GM20000 (cell line): ENCODE data around the gene SPX.

Source experiments
- DNase-seq: peaks from one replicate; pipeline ENCODE4 v3.0.0; 2012; ENCODE audit warnings: low spot score
- CTCF ChIP-seq: IDR thresholded peaks from 2 replicates; pipeline ENCODE4 v1.5.1; 2012; ENCODE audit warnings: mild to moderate bottlenecking, control low read depth; ENCODE audit errors: extremely low read depth, missing control alignments

SPX gene

GRCh38 chr12:21518451-21518850, 7.6 kb upstream of the SPX start:
- no peak for DNase-seq

GRCh38 chr12:21521541-21521940, 4.6 kb upstream of the SPX start:
- no peak for TF ChIP-seq CTCF
- DNase-seq = no peak

More at GRCh38 chr12:21518451-21518850, 7.6 kb upstream of the SPX start:
- no peak for TF ChIP-seq CTCF

GRCh38 chr12:21523148-21523547, 2.9 kb upstream of the SPX start:
- DNase-seq = no peak
- no peak for TF ChIP-seq CTCF

- TF ChIP-seq CTCF = no peak
These were observed 737 bp downstream of the SPX start for GRCh38 chr12:21526721-21527345.

GRCh38 chr12:21527451-21528180, 1.5 kb downstream of the SPX start:
- peak; percentile 55 for DNase-seq
- no peak for TF ChIP-seq CTCF

More at GRCh38 chr12:21526721-21527345, 737 bp downstream of the SPX start:
- no peak for DNase-seq

GRCh38 chr12:21528953-21529352, 2.9 kb downstream of the SPX start:
- DNase-seq = no peak
- no peak for TF ChIP-seq CTCF

- no peak for DNase-seq
- no peak for TF ChIP-seq CTCF
These were observed 3.4 kb downstream of the SPX start for GRCh38 chr12:21529456-21529855.
